22Rv1 (cell line): Measurements from ENCODE around the gene LAYN.

ENCODE experiments used
- H3K27ac ChIP-seq: fragments of 450-650 bp; 2 replicates; pipeline ENCODE4 v1.5.1; 2017
- ZFX ChIP-seq: fragments of 450-650 bp; IDR thresholded peaks from 2 replicates; pipeline ENCODE4 v1.6.1; 2017; ENCODE audit warnings: antibody characterized with exemption, borderline replicate concordance
- TF ChIP-seq, protein P1 (sequence below): fragments of 450-650 bp; IDR thresholded peaks from 2 replicates; pipeline ENCODE4 v1.5.1; 2017; ENCODE audit warnings: mild to moderate bottlenecking

LAYN gene

DNA sequence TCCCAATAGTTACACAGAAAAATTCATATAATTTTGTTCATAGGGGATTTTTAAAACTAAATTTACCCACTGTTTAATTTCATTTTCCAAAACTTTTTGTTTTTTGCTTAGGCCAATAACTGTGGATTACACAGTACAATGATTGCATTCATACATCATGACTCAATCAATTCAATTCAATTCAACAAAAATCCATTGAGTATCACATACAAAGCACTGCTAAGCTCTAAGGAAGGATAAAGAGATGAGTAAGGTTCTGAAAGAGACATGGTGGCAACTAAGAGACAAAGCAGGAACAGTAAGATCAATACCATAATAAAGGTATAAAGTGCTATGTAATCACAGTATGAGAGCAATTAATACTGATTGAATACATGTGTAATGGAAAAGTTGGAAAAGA lies 9.4 kb upstream of the LAYN start:
- H3K27ac ChIP-seq: no peak overlapping the region
- TF ChIP-seq, protein P1, sequence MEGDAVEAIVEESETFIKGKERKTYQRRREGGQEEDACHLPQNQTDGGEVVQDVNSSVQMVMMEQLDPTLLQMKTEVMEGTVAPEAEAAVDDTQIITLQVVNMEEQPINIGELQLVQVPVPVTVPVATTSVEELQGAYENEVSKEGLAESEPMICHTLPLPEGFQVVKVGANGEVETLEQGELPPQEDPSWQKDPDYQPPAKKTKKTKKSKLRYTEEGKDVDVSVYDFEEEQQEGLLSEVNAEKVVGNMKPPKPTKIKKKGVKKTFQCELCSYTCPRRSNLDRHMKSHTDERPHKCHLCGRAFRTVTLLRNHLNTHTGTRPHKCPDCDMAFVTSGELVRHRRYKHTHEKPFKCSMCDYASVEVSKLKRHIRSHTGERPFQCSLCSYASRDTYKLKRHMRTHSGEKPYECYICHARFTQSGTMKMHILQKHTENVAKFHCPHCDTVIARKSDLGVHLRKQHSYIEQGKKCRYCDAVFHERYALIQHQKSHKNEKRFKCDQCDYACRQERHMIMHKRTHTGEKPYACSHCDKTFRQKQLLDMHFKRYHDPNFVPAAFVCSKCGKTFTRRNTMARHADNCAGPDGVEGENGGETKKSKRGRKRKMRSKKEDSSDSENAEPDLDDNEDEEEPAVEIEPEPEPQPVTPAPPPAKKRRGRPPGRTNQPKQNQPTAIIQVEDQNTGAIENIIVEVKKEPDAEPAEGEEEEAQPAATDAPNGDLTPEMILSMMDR: no peak
- no peak for TF ChIP-seq ZFX

DNA sequence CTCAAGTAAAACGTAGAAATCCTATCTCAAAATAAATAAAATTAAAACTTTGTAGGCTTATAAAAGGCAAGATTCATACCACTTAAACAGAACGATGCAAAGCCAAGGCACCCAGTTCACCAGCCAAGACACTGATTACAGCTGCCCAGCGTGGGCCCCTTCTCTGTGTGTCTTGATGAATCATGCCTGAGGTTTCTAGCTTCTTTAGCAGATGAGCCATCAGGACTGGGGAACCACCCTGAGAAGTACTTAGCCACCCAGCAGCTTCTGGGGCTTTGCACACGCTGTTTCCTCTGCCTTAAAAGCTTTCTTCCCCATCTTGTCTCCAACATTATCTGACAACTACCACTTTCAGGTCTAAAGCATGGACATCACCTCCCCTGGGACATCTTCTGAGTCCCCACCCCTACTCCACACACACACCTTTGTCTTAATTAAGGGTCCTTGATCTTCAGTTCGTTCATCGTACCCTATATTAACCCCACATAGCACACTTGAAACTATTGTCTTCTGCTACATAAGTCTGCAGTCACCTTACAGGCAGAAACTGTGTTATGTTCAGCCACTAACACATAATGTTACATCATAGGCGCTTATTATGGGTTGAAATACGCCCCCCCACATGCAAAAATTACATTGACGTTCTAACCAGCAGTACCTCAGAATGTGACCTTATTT lies 8.7 kb upstream of the LAYN start:
- no peak for TF ChIP-seq ZFX
- TF ChIP-seq, protein P1: no peak

DNA sequence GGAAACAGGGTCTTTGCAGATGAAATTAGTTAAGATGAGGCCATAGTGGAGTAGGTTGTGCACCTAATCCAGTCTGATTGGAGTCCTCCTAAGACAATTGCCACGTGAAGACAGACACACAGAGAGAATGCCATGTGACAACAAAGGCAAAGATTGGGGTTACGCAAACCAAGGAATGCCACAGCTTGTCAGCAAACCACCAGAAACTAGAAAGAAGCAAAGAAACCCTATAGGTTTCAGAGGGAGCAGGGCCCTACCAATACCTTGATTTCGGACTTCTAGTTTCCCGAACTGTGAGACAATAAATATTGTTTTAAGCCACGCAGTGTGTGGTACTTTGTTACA lies 8.2 kb upstream of the LAYN start:
- no peak overlapping the region for H3K27ac ChIP-seq
- TF ChIP-seq ZFX: no peak
- TF ChIP-seq, protein P1: no peak

More for the DNA sequence above, 8.7 kb upstream of the LAYN start:
- no peak overlapping the region for H3K27ac ChIP-seq

DNA sequence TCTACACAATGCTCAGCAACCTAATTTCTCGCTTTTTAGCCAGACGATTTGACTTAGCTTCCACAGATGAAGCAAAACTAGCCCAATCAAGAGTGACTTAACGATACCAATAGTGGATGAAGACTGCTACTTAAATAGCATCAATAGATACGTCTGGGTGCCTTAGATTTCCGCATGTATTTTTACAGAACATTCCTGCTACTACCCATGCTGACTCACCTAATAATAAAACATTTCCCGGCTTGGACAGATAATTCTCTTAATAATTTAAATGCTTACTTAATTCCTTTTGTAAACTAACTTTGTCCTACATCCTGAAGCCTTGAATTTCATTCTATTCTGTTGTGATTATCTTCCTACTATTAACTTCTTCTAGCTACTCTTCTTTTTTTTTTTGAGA lies 5.2 kb upstream of the LAYN start:
- TF ChIP-seq, protein P1: no peak
- H3K27ac ChIP-seq: no peak overlapping the region

DNA sequence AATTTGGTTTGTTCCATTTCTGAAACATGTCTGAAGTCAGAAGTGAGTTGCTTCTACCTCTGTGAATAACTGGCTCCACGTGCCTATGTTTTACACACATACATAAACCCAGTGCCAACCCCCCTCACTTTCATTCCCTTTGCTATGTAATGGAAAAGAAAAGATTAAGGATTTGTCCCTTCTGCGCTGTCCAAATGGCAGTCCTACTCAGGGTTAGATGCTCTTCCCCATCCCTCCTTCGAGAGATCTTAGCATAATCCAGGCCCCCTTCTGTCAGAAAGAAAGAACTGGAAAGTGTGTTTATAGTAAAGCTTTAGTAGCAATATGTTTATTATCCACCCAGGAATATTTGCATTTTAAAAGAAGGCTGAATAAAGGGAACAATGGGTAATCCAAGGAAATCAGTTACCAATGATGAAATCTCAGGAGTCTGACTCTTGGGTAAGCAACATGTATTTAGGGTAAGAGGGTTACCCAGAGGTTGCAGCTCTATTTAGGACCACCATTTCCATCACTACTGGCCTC lies 3.1 kb upstream of the LAYN start:
- H3K27ac ChIP-seq: no peak overlapping the region
- TF ChIP-seq, protein P1: no peak
- no peak for TF ChIP-seq ZFX

DNA sequence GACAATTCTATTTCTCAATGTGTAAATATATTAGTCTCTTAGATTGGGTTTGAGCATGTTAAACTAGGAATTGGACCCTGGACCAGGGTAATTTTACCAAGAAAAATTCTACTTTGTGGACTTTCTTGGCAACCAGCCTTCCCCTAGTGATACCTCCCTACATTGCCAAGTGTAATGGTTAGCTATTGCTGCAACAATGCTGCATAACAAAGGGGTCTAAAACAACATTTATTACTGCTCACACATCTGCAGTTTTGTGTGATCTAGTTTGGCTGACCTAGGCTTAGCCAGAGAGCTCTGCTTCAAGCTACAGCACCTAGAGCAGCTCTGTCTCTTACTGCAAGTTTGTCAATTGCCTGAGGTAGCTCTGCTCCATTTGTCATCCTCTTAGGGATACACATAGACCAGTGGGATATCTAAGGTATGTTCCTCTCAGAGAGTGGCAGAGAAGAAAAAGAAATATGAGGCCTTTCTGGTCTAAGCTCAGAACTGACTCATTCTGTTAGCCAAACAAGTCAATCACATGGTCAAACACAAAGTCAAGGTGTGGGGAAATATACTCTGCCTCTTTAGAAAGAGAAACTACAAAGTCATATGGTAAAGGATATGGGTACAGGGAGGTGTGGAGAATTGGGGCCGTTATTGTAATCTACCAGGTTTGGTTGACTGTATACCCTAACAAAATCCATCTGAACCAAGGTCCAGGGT lies 2.0 kb upstream of the LAYN start:
- no peak for TF ChIP-seq ZFX
- TF ChIP-seq, protein P1: no peak
- H3K27ac ChIP-seq: no peak overlapping the region

DNA sequence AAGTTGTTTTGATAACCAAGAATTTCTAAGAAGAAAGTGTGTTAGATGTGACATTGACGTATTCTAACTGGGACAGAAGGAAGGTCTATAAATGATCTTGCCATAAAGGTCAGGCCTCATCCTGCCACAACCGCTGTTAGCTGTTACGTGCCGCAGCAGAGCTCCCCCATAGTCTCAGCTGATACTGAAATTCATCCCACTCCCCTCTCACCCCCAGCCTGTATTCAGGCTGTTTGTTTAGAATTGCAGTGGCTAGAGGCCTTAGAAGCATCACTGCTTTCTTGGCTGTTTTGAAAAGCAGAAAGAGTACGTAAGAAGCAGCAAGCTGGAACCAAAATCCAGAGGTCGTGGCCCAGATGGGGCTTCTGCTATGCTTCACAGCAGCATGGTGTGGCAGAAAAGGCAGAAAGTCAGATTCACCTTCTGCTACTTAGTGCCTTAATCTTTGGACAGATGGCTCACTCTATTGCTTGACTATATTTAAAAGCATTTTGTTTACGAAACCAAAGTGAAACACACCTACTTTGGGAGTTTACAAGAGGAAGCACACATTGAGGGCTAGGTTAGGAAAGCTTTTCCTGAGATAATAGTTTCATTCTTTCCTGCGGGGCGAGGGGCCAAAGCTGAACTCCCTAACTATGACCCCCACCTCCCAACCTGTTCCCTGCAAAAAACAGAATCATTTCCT lies 950 bp upstream of the LAYN start:
- TF ChIP-seq, protein P1: no peak
- no peak for TF ChIP-seq ZFX
- no peak overlapping the region for H3K27ac ChIP-seq
